GM20000 (cell line): ENCODE measurements around the gene SCNN1G.

Experiments used
- DNase-seq: peaks from one replicate; pipeline ENCODE4 v3.0.0; 2012; ENCODE audit warnings: low spot score
- TF ChIP-seq, protein P1 (sequence below): IDR thresholded peaks from 2 replicates; pipeline ENCODE4 v1.5.1; 2012; ENCODE audit warnings: mild to moderate bottlenecking, control low read depth; ENCODE audit errors: extremely low read depth, missing control alignments

The SCNN1G gene

GRCh38 chr16:23163921-23164320 lies 18.6 kb upstream of the SCNN1G start:
- TF ChIP-seq, protein P1, sequence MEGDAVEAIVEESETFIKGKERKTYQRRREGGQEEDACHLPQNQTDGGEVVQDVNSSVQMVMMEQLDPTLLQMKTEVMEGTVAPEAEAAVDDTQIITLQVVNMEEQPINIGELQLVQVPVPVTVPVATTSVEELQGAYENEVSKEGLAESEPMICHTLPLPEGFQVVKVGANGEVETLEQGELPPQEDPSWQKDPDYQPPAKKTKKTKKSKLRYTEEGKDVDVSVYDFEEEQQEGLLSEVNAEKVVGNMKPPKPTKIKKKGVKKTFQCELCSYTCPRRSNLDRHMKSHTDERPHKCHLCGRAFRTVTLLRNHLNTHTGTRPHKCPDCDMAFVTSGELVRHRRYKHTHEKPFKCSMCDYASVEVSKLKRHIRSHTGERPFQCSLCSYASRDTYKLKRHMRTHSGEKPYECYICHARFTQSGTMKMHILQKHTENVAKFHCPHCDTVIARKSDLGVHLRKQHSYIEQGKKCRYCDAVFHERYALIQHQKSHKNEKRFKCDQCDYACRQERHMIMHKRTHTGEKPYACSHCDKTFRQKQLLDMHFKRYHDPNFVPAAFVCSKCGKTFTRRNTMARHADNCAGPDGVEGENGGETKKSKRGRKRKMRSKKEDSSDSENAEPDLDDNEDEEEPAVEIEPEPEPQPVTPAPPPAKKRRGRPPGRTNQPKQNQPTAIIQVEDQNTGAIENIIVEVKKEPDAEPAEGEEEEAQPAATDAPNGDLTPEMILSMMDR, result no peak
- no peak for DNase-seq

GRCh38 chr16:23164736-23165135 lies 17.8 kb upstream of the SCNN1G start:
- DNase-seq, result no peak
- TF ChIP-seq, protein P1, result no peak

DNA sequence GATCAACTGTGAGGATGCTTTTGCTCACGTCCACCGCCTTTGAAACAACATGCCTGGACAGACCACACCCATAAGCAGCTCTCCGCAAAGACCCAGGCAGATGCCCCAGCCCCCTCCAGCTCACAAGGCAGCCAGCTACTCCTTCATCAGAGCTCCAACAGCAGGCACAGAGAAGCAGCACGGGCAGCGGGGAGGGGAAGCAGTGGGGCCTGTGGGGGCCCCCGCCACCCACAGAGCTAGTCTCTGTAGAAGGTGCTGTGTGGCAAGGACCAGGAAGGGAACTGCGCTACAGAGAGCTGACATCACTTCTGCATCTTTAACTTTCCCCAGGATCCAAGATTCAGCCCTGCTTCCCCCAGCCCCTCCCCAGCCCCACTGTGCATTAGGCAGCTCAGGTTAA lies 10.0 kb upstream of the SCNN1G start:
- TF ChIP-seq, protein P1, result no peak

DNA sequence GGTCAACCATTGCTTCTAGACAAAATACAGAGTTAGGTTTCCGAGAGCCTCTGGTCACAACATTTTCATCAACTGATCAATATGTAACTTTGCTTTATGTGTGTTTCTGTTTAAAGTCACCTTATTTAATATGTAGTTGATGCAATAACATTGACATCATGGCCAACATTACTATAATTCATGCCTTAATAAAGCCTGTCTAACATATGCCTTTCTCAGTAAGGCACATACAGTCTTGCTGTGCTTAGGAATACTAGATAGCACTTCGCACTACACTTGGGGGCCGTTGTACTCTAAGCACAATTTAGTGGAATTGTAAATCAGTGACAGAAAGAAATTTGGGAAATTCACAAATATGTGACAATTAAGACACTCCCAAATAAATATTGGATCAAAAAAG lies 9.6 kb upstream of the SCNN1G start:
- no peak for DNase-seq
- TF ChIP-seq, protein P1, result no peak

More for the DNA sequence above, 10.0 kb upstream of the SCNN1G start:
- no peak for DNase-seq

DNA sequence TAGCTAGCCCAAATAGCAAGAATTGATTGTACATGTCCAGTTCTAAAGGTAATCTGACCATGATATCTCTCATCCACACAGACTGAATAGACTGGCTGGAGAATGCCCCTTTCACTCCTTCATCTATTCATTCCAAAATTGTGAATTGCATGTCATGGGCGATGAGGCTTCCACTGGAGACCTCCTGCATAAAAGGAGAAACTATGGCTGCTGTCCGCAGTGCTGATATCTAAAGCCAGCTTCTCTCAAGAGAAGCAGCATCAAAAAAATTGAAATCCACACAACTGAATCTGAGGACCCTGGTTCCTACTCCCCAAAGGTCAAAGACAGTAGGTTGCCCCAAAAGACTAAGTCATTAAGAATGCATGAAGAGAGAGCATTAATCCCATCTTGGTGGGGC lies 7.9 kb upstream of the SCNN1G start:
- TF ChIP-seq, protein P1, result no peak
- DNase-seq, result no peak

DNA sequence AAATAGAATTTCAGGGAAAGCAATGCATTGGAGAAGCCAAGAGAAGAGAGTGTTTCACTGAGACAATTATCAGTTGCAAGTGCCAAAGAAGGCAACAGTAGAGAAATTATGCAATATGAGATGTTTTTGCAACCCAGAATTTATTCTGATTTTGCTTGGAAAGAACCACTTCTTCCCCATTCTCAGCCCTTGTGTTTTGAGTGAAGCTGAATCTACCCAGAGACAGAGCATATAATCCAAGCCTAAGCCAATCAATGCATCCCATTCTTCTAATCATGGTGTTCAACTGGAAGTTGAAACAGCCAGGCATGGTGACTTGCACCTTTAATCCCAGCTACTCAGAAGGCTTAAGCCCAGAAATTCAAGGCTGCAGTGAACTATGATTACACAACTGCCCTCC lies 6.9 kb upstream of the SCNN1G start:
- DNase-seq, result no peak
- TF ChIP-seq, protein P1, result no peak

DNA sequence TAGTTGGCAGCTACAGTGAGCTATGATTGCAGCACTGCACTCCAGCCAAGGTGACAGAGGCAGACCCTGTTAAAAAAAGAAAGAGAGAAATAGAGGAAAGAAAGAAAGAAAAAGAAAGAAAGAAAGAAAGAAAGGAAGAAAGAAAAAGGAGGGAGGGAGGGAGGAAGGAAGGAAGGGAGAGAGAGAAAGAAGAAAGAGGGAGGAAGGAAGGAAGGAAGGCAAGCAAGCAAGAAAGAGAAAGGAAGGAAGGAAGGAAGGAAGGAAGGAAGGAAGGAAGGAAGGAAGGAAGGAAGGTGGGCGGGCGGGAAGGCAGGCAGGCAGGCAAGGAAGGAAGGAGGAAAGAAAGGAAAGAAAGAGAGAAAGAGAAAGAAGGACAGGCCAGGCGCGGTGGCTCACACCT lies 1.0 kb upstream of the SCNN1G start:
- DNase-seq, result no peak
- TF ChIP-seq, protein P1, result no peak
